A673 (cell line): Measurements from ENCODE around the gene CD69. TPM values are rescaled to one million over a fixed set of nuclear protein-coding genes. Genes with fewer than 3 reads are reported as not detected.

Experiments
- BruUV-seq: library from RNA; stranded (reverse); fragments of 400-500 nt; replicated peaks from 2 replicates; lab custom pipeline; 2021; lab: Mats Ljungman, UMichigan
- CTCF ChIA-PET: fragments of 300-600 bp; sonication (Branson Sonifier 250); formaldehyde crosslinking; loops from one replicate; lab custom pipeline; 2022; ENCODE audit warnings: antibody characterized with exemption; lab: Charles Lee
- POLR2A ChIA-PET: fragments of 300-600 bp; sonication (Branson Sonifier 250); formaldehyde crosslinking; loops from one replicate; lab custom pipeline; 2022; ENCODE audit warnings: antibody characterized with exemption; ENCODE audit not compliant: low non-redundant PET; lab: Charles Lee
- DNase-seq: peaks from one replicate; pipeline ENCODE4 v3.0.0-alpha.2; 2015; ENCODE audit warnings: low spot score
- H3K27ac ChIP-seq: fragments of 200-600 bp; sonication (generic); 2 replicates; pipeline ENCODE4 v1.5.1; 2016; ENCODE audit warnings: mixed run types, low read depth, mild to moderate bottlenecking, mixed read lengths, antibody characterized with exemption, low read length; ENCODE audit not compliant: poor library complexity, severe bottlenecking
- H3K27me3 ChIP-seq: fragments of 200-600 bp; sonication (generic); replicated peaks from 2 replicates; pipeline ENCODE4 v1.6.1; 2017; ENCODE audit warnings: mixed run types, low read depth, mild to moderate bottlenecking, mixed read lengths, antibody characterized with exemption, low read length; ENCODE audit not compliant: insufficient read depth, poor library complexity
- H3K36me3 ChIP-seq: fragments of 200-600 bp; sonication (generic); 2 replicates; pipeline ENCODE4 v1.6.1; 2016; ENCODE audit warnings: mixed run types, mild to moderate bottlenecking, mixed read lengths, antibody characterized with exemption, low read length; ENCODE audit not compliant: insufficient read depth, poor library complexity, severe bottlenecking
- H3K4me1 ChIP-seq: fragments of 200-600 bp; sonication (generic); 2 replicates; pipeline ENCODE4 v1.6.1; 2017; ENCODE audit warnings: mixed run types, mild to moderate bottlenecking, mixed read lengths, antibody characterized with exemption, low read length; ENCODE audit not compliant: insufficient read depth, poor library complexity, severe bottlenecking
- H3K4me3 ChIP-seq: fragments of 200-600 bp; sonication (generic); 2 replicates; pipeline ENCODE4 v1.5.1; 2016; ENCODE audit warnings: low read depth, mixed run types, mild to moderate bottlenecking, mixed read lengths, low read length; ENCODE audit not compliant: poor library complexity, severe bottlenecking
- H3K9me3 ChIP-seq: fragments of 200-600 bp; sonication (generic); 2 replicates; pipeline ENCODE4 v1.6.1; 2016; ENCODE audit warnings: mixed run types, low read depth, mild to moderate bottlenecking, mixed read lengths, antibody characterized with exemption, low read length; ENCODE audit not compliant: poor library complexity, severe bottlenecking
- CTCF ChIP-seq: fragments of 300-800, 200-600 bp; sonication (generic); conservative IDR thresholded peaks from 2 replicates; pipeline ENCODE4 v1.5.1; 2017; ENCODE audit warnings: low read depth, mild to moderate bottlenecking, antibody characterized with exemption, low read length, moderate library complexity, mixed read lengths
- EZH2 ChIP-seq: fragments of 200-600 bp; sonication (generic); IDR thresholded peaks from 2 replicates; pipeline ENCODE4 v1.6.1; 2017; ENCODE audit warnings: borderline replicate concordance, low read depth, mild to moderate bottlenecking, mixed read lengths, antibody characterized with exemption, low read length; ENCODE audit not compliant: poor library complexity, severe bottlenecking
- intact Hi-C: fragments of 100-400 bp; cut with micrococcal nuclease; formaldehyde crosslinking; loops from one replicate; pipeline ENCODE4 v1.10.0; 2022; ENCODE audit not compliant: unreplicated experiment
- total RNA-seq: library from RNA; stranded (reverse); gene quantifications from 2 replicates; pipeline ENCODE4 v1.2.3, GENCODE V29; 2021

CD69 gene
- total RNA-seq, 1 experiment from 2014 or later = not detected

GRCh38 chr12:9808504-9808903 is 47.8 kb upstream of the CD69 start:
- CTCF ChIA-PET = no interaction called here
- intact Hi-C loops = no loop called here
- POLR2A ChIA-PET = no interaction called here
- TF ChIP-seq CTCF = no peak
- no peak for TF ChIP-seq EZH2
- peaks cover 3% of the 10 kb centered on the region for H3K27me3 ChIP-seq
- BruUV-seq = no TSS peak
- no peaks in the 10 kb centered on the region for H3K9me3 ChIP-seq
- DNase-seq = no peak
- H3K36me3 ChIP-seq = no peaks in the 10 kb centered on the region
- H3K27ac ChIP-seq = no peak overlapping the region
- no peak overlapping the region for H3K4me3 ChIP-seq
- H3K4me1 ChIP-seq = peaks cover 5% of the 10 kb centered on the region

GRCh38 chr12:9806714-9807113 is 46.0 kb upstream of the CD69 start:
- H3K27me3 ChIP-seq = peaks cover 3% of the 10 kb centered on the region
- no TSS peak for BruUV-seq
- DNase-seq = no peak
- POLR2A ChIA-PET = no interaction called here
- H3K9me3 ChIP-seq = no peaks in the 10 kb centered on the region
- no peak overlapping the region for H3K27ac ChIP-seq
- intact Hi-C loops = no loop called here
- CTCF ChIA-PET = no interaction called here
- peaks cover 5% of the 10 kb centered on the region for H3K4me1 ChIP-seq
- H3K4me3 ChIP-seq = no peak overlapping the region
- no peaks in the 10 kb centered on the region for H3K36me3 ChIP-seq
- TF ChIP-seq EZH2 (no peak), CTCF (no peak)

- ChIA-PET CTCF (no interaction called here), POLR2A (no interaction called here)
- Histone ChIP-seq H3K27me3 (peaks cover 3% of the 10 kb centered on the region), H3K9me3 (no peaks in the 10 kb centered on the region), H3K4me3 (no peak overlapping the region), H3K36me3 (no peaks in the 10 kb centered on the region), H3K27ac (no peak overlapping the region), H3K4me1 (no peaks in the 10 kb centered on the region)
- intact Hi-C loops = no loop called here
- BruUV-seq = no TSS peak
- no peak for DNase-seq
- TF ChIP-seq CTCF = no peak
- TF ChIP-seq EZH2 = no peak
Observed at GRCh38 chr12:9805883-9806282, 45.2 kb upstream of the CD69 start.
